HL-60 (cell line): ENCODE measurements around the gene CSTB.

Experiments
- CTCF ChIP-seq: IDR thresholded peaks from one replicate; pipeline ENCODE4 v1.5.1; 2011; ENCODE audit warnings: low read length, control low read depth, inconsistent platforms; ENCODE audit not compliant: insufficient read depth
- GABPA ChIP-seq: IDR thresholded peaks from 2 replicates; pipeline ENCODE4 v1.6.1; 2012; ENCODE audit warnings: low read depth
- POLR2AphosphoS5 ChIP-seq: IDR thresholded peaks from 2 replicates; pipeline ENCODE4 v1.6.1; 2012; ENCODE audit warnings: low read depth
- REST ChIP-seq: IDR thresholded peaks from 2 replicates; pipeline ENCODE4 v1.6.1; 2012; ENCODE audit warnings: low read depth; ENCODE audit not compliant: insufficient replicate concordance
- SPI1 ChIP-seq: IDR thresholded peaks from 2 replicates; pipeline ENCODE4 v1.6.1; 2012; ENCODE audit warnings: low read depth, mild to moderate bottlenecking, borderline replicate concordance

DNA sequence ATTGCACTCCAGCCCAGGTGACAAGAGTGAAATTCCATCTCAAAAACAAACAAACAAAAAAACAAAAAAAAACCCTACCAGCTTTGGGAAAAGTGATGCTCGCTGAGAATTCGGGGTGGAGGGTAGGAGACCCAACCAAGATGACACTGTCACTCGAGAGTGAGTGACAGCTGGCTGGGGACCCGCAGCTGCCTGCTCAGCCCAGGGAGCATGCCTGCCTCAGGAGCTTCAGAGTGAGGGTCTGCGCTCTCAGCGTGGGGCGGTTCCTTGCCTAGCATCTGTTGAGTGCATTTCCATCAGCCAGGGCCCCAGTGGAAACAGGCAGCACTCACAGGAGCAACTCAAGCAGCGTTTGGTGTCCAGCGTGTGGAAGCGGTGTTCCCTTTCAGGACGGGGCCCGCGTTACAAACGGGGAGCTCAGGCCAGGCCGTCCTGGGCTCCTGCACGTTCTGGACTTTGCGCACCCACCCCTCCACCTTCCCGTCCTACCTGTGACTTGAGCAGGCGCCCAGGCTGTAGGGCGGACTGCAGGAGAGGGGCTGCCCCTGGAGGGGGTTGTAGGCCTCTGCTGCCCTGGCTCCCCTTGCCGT is 5.9 kb downstream of the CSTB start:
- no peak for TF ChIP-seq CTCF
- no peak for TF ChIP-seq GABPA
- TF ChIP-seq REST, result no peak
- no peak for TF ChIP-seq POLR2AphosphoS5
- no peak for TF ChIP-seq SPI1
